PC-3 (cell line): ENCODE results near the gene SERPIND1. TPM values are rescaled to one million over a fixed set of nuclear protein-coding genes. Genes with fewer than 3 reads are reported as not detected.

Experiments
- ATAC-seq: fragments of 200-7000 bp; cut with Tn5 transposase; 2 replicates; pipeline ENCODE4 v1.9.1; 2020; ENCODE audit warnings: mild to moderate bottlenecking, moderate library complexity
- BruUV-seq: library from RNA; stranded (reverse); fragments of 400-500 nt; replicated peaks from 2 replicates; lab custom pipeline; 2021; lab: Mats Ljungman, UMichigan
- CTCF ChIA-PET: fragments of 300-600 bp; sonication (Branson Sonifier 250); formaldehyde crosslinking; loops from one replicate; lab custom pipeline; 2022; ENCODE audit warnings: antibody characterized with exemption; lab: Charles Lee
- POLR2A ChIA-PET: fragments of 300-600 bp; sonication (Branson Sonifier 250); formaldehyde crosslinking; loops from one replicate; lab custom pipeline; 2022; ENCODE audit warnings: antibody characterized with exemption; ENCODE audit not compliant: unreplicated experiment; lab: Charles Lee
- DNase-seq: peaks from one replicate; pipeline ENCODE4 v3.0.0-alpha.2; 2015
- H2AFZ ChIP-seq: fragments of 300-600 bp; sonication (generic); 2 replicates; pipeline ENCODE4 v1.6.0; 2016; ENCODE audit warnings: antibody characterized with exemption, low read length
- H3F3A ChIP-seq: fragments of 300-600 bp; sonication (generic); one replicate; pipeline ENCODE4 v1.6.0; 2017; ENCODE audit warnings: antibody characterized with exemption, low read length, control low read depth, mild to moderate bottlenecking; ENCODE audit not compliant: unreplicated experiment
- H3K27ac ChIP-seq: fragments of 300-600 bp; sonication (generic); 2 replicates; pipeline ENCODE4 v1.5.1; 2016; ENCODE audit warnings: mild to moderate bottlenecking, low read length
- H3K27me3 ChIP-seq: fragments of 300-600 bp; sonication (generic); 2 replicates; pipeline ENCODE4 v1.6.1; 2016; ENCODE audit warnings: low read length, mixed read lengths
- H3K36me3 ChIP-seq: fragments of 300-600 bp; sonication (generic); 2 replicates; pipeline ENCODE4 v1.6.1; 2016; ENCODE audit warnings: low read depth, mixed run types, low read length, mixed read lengths
- H3K4me1 ChIP-seq: fragments of 300-600 bp; sonication (generic); 2 replicates; pipeline ENCODE4 v1.5.1; 2016; ENCODE audit warnings: low read length; ENCODE audit not compliant: insufficient read depth
- H3K4me2 ChIP-seq: fragments of 300-600 bp; sonication (generic); 2 replicates; pipeline ENCODE4 v1.6.0; 2016; ENCODE audit warnings: low read length
- H3K4me3 ChIP-seq: fragments of 300-600 bp; sonication (generic); 2 replicates; pipeline ENCODE4 v1.5.1; 2016; ENCODE audit warnings: mild to moderate bottlenecking, low read length, mixed read lengths
- H3K79me2 ChIP-seq: fragments of 300-600 bp; sonication (generic); 2 replicates; pipeline ENCODE4 v1.6.1; 2017; ENCODE audit warnings: low read length, mixed read lengths
- H3K9ac ChIP-seq: fragments of 300-600 bp; sonication (generic); 2 replicates; pipeline ENCODE4 v1.6.0; 2016; ENCODE audit warnings: mild to moderate bottlenecking, low read length
- H3K9me2 ChIP-seq: fragments of 300-600 bp; sonication (generic); replicated peaks from 2 replicates; pipeline ENCODE4 v1.6.1; 2016; ENCODE audit warnings: mixed run types, low read length, mixed read lengths
- H3K9me3 ChIP-seq: fragments of 300-600 bp; sonication (generic); 2 replicates; pipeline ENCODE4 v1.6.1; 2016; ENCODE audit warnings: low read length, mixed read lengths
- H4K20me1 ChIP-seq: fragments of 300-600 bp; sonication (generic); 2 replicates; pipeline ENCODE4 v1.6.1; 2016; ENCODE audit warnings: low read length, mixed read lengths
- EZH2 ChIP-seq: fragments of 300-600 bp; sonication (generic); IDR thresholded peaks from one replicate; pipeline ENCODE4 v1.6.1; 2017; ENCODE audit warnings: antibody characterized with exemption, mild to moderate bottlenecking, low read length; ENCODE audit not compliant: unreplicated experiment
- EZH2phosphoT487 ChIP-seq: fragments of 300-600 bp; sonication (generic); IDR thresholded peaks from 2 replicates; pipeline ENCODE4 v1.6.1; 2018; ENCODE audit warnings: mild to moderate bottlenecking, antibody characterized with exemption, low read length, borderline replicate concordance
- intact Hi-C: fragments of 100-400 bp; cut with micrococcal nuclease; formaldehyde crosslinking; loops from 2 replicates; pipeline ENCODE4 v1.9.0; 2023
- total RNA-seq: library from RNA; depleted of rRNA; stranded (reverse); fragments of >200 nt; gene quantifications from 2 replicates; pipeline ENCODE4 v1.2.3, GENCODE V29; 2014
- TF ChIP-seq, protein P1 (sequence below): fragments of 300-600 bp; sonication (generic); conservative IDR thresholded peaks from 2 replicates; pipeline ENCODE4 v1.5.1; 2017; ENCODE audit warnings: antibody characterized with exemption, low read depth, mild to moderate bottlenecking, low read length

Gene SERPIND1
- total RNA-seq, 1 experiment from 2014 or later = 2.9 TPM

DNA sequence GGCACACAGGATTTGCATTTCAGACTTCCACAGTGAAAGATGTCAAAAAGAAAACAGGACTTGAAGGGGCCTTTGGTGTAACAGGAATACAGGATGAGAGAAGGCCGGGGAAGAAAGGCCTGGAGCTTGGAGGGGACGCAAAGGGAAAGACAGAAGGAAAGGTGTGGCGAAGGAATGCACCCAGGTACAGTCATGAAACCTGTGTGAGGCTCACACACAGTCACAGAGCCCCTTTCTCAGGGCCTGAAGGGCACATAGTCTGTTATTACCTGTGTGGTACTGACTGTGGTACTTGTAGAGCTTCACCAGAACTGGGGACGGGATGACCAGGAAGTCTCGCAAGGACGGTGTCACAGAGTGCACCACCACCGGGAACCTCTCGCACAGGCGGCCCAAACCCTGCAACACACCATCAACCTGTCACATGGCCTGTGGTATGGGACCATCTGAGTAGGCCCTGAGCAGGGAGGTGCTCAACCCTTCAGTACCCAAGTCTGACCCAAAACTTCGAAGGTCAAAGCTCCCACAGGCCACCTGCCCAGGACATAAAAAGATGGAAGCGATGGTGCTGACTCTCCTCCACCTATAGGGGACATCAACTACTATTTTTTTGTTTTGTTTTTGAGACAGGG lies 29.1 kb downstream of the SERPIND1 start:
- H3F3A ChIP-seq = no peaks in the 10 kb centered on the region
- H3K27ac ChIP-seq = no peak overlapping the region
- H3K9me2 ChIP-seq = no peaks in the 10 kb centered on the region
- no peaks in the 10 kb centered on the region for H4K20me1 ChIP-seq
- H3K4me2 ChIP-seq = no peak overlapping the region
- no peak overlapping the region for H3K9ac ChIP-seq
- DNase-seq = no peak
- no TSS peak for BruUV-seq
- intact Hi-C loops = loop anchor here (10.0 kb wide), 1 partner anchor 52 kb away; the partner anchor contains the start of genes PI4KA and SNAP29
- H3K27me3 ChIP-seq = no peaks in the 10 kb centered on the region
- H3K4me1 ChIP-seq = peaks cover 21% of the 10 kb centered on the region
- H3K79me2 ChIP-seq = no peaks in the 10 kb centered on the region
- no peak overlapping the region for H2AFZ ChIP-seq
- TF ChIP-seq, protein P1, sequence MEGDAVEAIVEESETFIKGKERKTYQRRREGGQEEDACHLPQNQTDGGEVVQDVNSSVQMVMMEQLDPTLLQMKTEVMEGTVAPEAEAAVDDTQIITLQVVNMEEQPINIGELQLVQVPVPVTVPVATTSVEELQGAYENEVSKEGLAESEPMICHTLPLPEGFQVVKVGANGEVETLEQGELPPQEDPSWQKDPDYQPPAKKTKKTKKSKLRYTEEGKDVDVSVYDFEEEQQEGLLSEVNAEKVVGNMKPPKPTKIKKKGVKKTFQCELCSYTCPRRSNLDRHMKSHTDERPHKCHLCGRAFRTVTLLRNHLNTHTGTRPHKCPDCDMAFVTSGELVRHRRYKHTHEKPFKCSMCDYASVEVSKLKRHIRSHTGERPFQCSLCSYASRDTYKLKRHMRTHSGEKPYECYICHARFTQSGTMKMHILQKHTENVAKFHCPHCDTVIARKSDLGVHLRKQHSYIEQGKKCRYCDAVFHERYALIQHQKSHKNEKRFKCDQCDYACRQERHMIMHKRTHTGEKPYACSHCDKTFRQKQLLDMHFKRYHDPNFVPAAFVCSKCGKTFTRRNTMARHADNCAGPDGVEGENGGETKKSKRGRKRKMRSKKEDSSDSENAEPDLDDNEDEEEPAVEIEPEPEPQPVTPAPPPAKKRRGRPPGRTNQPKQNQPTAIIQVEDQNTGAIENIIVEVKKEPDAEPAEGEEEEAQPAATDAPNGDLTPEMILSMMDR = no peak
- TF ChIP-seq EZH2phosphoT487 (no peak), EZH2 (no peak)
- H3K4me3 ChIP-seq = no peak overlapping the region
- H3K36me3 ChIP-seq = peaks cover 14% of the 10 kb centered on the region; the same call in 1 of the 2 replicates
- ChIA-PET CTCF (no interaction called here), POLR2A (no interaction called here)
- no peak for ATAC-seq
- H3K9me3 ChIP-seq = no peaks in the 10 kb centered on the region

DNA sequence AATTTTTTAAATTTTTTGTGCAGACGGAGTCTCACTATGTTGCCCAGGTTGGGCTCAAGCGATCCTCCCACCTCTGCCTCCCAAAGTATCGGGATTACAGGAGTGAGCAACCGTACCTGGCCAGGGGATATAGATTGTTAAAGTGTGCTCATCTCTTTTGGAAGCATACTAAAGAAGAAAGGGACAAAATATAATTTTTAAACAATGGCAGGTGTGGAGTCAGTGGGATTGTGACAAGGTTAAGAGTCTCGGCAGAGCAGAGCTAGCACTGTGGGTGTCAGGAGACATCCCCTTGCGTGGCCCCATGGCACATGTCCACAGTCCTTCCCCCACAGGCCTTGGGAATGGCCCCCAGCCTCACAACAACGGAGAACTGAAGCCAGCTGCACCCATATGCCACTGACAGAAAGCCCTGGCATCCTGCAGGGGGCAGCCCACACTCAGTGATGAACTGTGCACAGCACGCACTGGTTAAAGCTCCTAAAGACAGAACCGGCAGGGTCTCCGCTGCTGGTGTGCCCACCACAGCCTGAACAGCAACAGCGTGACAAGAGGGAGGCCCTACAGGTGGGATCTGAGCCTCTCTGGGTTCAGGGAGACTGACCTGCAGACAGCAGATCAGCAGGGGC lies 29.9 kb downstream of the SERPIND1 start:
- no peak overlapping the region for H3K9ac ChIP-seq
- BruUV-seq = no TSS peak
- ChIA-PET CTCF (no interaction called here), POLR2A (no interaction called here)
- no peaks in the 10 kb centered on the region for H3K9me2 ChIP-seq
- H2AFZ ChIP-seq = no peak overlapping the region
- no peak overlapping the region for H3K4me3 ChIP-seq
- no peaks in the 10 kb centered on the region for H3K9me3 ChIP-seq
- intact Hi-C loops = loop anchor here (1.0 to 10.0 kb wide), 2 partner anchors 51 to 81 kb away; partner anchors contain the start of genes PI4KA and SNAP29
- no peaks in the 10 kb centered on the region for H4K20me1 ChIP-seq
- H3K27ac ChIP-seq = no peak overlapping the region
- no peaks in the 10 kb centered on the region for H3F3A ChIP-seq
- H3K79me2 ChIP-seq = no peaks in the 10 kb centered on the region
- no peak overlapping the region for H3K4me2 ChIP-seq
- H3K4me1 ChIP-seq = peaks cover 21% of the 10 kb centered on the region
- H3K36me3 ChIP-seq = peaks cover 12% of the 10 kb centered on the region; the same call in 1 of the 2 replicates
- no peak for TF ChIP-seq EZH2phosphoT487
- TF ChIP-seq, protein P1 = peak; percentile 69
- DNase-seq (peak; percentile 35), ATAC-seq (peak; percentile 50; the same call in 1 of the 2 replicates)
- no peaks in the 10 kb centered on the region for H3K27me3 ChIP-seq

DNA sequence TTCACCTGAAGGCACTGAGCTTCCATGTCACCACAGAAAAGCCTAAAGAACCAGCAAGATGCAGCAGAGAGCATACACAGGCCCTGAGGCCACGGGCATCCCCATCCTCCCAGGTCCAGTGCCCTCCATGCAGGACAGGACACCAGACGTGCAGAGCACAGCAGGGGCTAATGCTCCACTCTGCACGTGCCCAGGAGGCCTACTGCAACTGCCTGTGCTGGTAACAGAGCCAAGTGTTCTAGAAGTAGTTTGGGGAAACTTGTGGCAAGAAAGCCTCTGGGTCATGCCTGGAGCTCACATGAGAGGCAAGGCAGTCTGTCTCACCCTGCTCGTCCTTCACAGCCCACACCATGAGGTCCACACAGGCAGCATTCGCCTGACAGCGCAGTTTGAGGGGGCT lies 30.7 kb downstream of the SERPIND1 start:
- H3K9ac ChIP-seq = no peak overlapping the region
- DNase-seq (no peak), ATAC-seq (no peak)
- ChIA-PET CTCF (no interaction called here), POLR2A (no interaction called here)
- no peaks in the 10 kb centered on the region for H4K20me1 ChIP-seq
- no peaks in the 10 kb centered on the region for H3K27me3 ChIP-seq
- H3K36me3 ChIP-seq = peaks cover 8% of the 10 kb centered on the region; the same call in 1 of the 2 replicates
- no peaks in the 10 kb centered on the region for H3F3A ChIP-seq
- intact Hi-C loops = loop anchor here (1.0 to 10.0 kb wide), 2 partner anchors 50 to 81 kb away; partner anchors contain the start of genes PI4KA and SNAP29
- no TSS peak for BruUV-seq
- no peaks in the 10 kb centered on the region for H3K9me3 ChIP-seq
- H2AFZ ChIP-seq = no peak overlapping the region
- H3K4me1 ChIP-seq = peaks cover 21% of the 10 kb centered on the region
- TF ChIP-seq, protein P1 = no peak
- TF ChIP-seq EZH2 (no peak), EZH2phosphoT487 (no peak)
- no peaks in the 10 kb centered on the region for H3K9me2 ChIP-seq
- no peaks in the 10 kb centered on the region for H3K79me2 ChIP-seq
- no peak overlapping the region for H3K4me2 ChIP-seq
- H3K4me3 ChIP-seq = no peak overlapping the region
- no peak overlapping the region for H3K27ac ChIP-seq
